Mucosa of rectum (tissue), 2 donors: ENCODE results near the gene ATAD1.
A peak's percentile ranks its signal among the peaks of the same experiment; 100 is the strongest.
"Not testable (repeated sequence)": the region's sequence is repeated elsewhere in the genome, so short reads cannot be mapped to it uniquely, and the experiment has no call there.

ENCODE experiments used
- H3K27ac ChIP-seq, 2 donors: one replicate each; pipeline ENCODE4 v1.7.0; 2013; ENCODE audit warnings: inconsistent platforms in 2 of 2, low read depth in 2 of 2, low read length in 2 of 2
- H3K27me3 ChIP-seq, 2 donors: one replicate each; pipeline ENCODE4 v1.7.0; 2013; ENCODE audit warnings: low read length in 2 of 2; ENCODE audit not compliant: control insufficient read depth in 2 of 2, insufficient read depth in 2 of 2
- H3K36me3 ChIP-seq, 2 donors: one replicate each; pipeline ENCODE4 v1.7.0; 2013; ENCODE audit warnings: low read length in 2 of 2; ENCODE audit not compliant: control insufficient read depth in 2 of 2, insufficient read depth in 2 of 2
- H3K4me1 ChIP-seq, 2 donors: one replicate each; pipeline ENCODE4 v1.7.0; 2013; ENCODE audit warnings: low read length in 2 of 2, mild to moderate bottlenecking in 1 of 2; ENCODE audit not compliant: control insufficient read depth in 2 of 2, insufficient read depth in 2 of 2
- H3K4me3 ChIP-seq, 2 donors: one replicate each; pipeline ENCODE4 v1.7.0; 2013; ENCODE audit warnings: low read length in 2 of 2
- H3K9ac ChIP-seq, 2 donors: one replicate each; pipeline ENCODE4 v1.7.0; 2013; ENCODE audit warnings: low read length in 2 of 2, low read depth in 1 of 2, mild to moderate bottlenecking in 1 of 2
- H3K9me3 ChIP-seq, 2 donors: one replicate each; pipeline ENCODE4 v1.7.0; 2013; ENCODE audit warnings: low read length in 2 of 2; ENCODE audit not compliant: control insufficient read depth in 2 of 2
- donor health status: healthy.
- donor health status: Normal muscosa, but diverticular disease.

ATAD1 gene

GRCh38 chr10:87861953-87862678 lies 44.1 kb upstream of the ATAD1 start:
- H3K27ac ChIP-seq: peak overlapping the region; percentile 95 to 97
- H3K9me3 ChIP-seq: no peaks in the 10 kb centered on the region
- no peaks in the 10 kb centered on the region for H3K36me3 ChIP-seq
- no peaks in the 10 kb centered on the region for H3K27me3 ChIP-seq
- peak overlapping the region; percentile 96 to 98 for H3K9ac ChIP-seq
- H3K4me1 ChIP-seq: peaks cover 14 to 20% of the 10 kb centered on the region in 2 donors
- peak overlapping the region; percentile 99 for H3K4me3 ChIP-seq

GRCh38 chr10:87861566-87861952 lies 43.5 kb upstream of the ATAD1 start:
- Histone ChIP-seq H3K4me3 (peak overlapping the region; percentile 99), H3K27ac (peak overlapping the region; percentile 95 to 97), H3K9ac (peak overlapping the region; percentile 96 to 98), H3K36me3 (no peaks in the 10 kb centered on the region), H3K27me3 (no peaks in the 10 kb centered on the region), H3K4me1 (peaks cover 14 to 20% of the 10 kb centered on the region in 2 donors), H3K9me3 (no peaks in the 10 kb centered on the region)

GRCh38 chr10:87860816-87861403 lies 42.9 kb upstream of the ATAD1 start:
- Histone ChIP-seq H3K27me3 (no peaks in the 10 kb centered on the region), H3K27ac (peak overlapping the region; percentile 95 to 97), H3K9me3 (no peaks in the 10 kb centered on the region), H3K9ac (peak overlapping the region; percentile 96 to 98), H3K36me3 (no peaks in the 10 kb centered on the region), H3K4me3 (peak overlapping the region in 1 of 2 donors; percentile 99), H3K4me1 (peaks cover 14 to 20% of the 10 kb centered on the region in 2 donors)

- H3K9me3 ChIP-seq: no peaks in the 10 kb centered on the region
- H3K27ac ChIP-seq: no peak overlapping the region
- H3K4me1 ChIP-seq: peaks cover 14 to 16% of the 10 kb centered on the region in 2 donors
- H3K36me3 ChIP-seq: no peaks in the 10 kb centered on the region
- no peak overlapping the region for H3K4me3 ChIP-seq
- no peaks in the 10 kb centered on the region for H3K27me3 ChIP-seq
- no peak overlapping the region for H3K9ac ChIP-seq
Observed at GRCh38 chr10:87860156-87860795, 42.2 kb upstream of the ATAD1 start.

GRCh38 chr10:87855665-87856064 lies 37.6 kb upstream of the ATAD1 start:
- not testable (repeated sequence) for H3K27me3 ChIP-seq, H3K36me3 ChIP-seq, H3K27ac ChIP-seq, H3K4me1 ChIP-seq, H3K4me3 ChIP-seq, H3K9ac ChIP-seq, H3K9me3 ChIP-seq

- H3K27me3 ChIP-seq, H3K27ac ChIP-seq: not testable (repeated sequence)
Observed at GRCh38 chr10:87855247-87855646, 37.2 kb upstream of the ATAD1 start.

GRCh38 chr10:87852089-87852488 lies 34.1 kb upstream of the ATAD1 start:
- no peak overlapping the region for H3K4me3 ChIP-seq
- no peaks in the 10 kb centered on the region for H3K9me3 ChIP-seq
- H3K36me3 ChIP-seq: no peaks in the 10 kb centered on the region
- no peaks in the 10 kb centered on the region for H3K4me1 ChIP-seq
- H3K27ac ChIP-seq: no peak overlapping the region
- H3K9ac ChIP-seq: no peak overlapping the region
- H3K27me3 ChIP-seq: no peaks in the 10 kb centered on the region

More at GRCh38 chr10:87855247-87855646, 37.2 kb upstream of the ATAD1 start:
- H3K9me3 ChIP-seq, H3K4me1 ChIP-seq, H3K36me3 ChIP-seq, H3K9ac ChIP-seq, H3K4me3 ChIP-seq: not testable (repeated sequence)

GRCh38 chr10:87850742-87851205 lies 32.7 kb upstream of the ATAD1 start:
- no peak overlapping the region for H3K4me3 ChIP-seq
- no peak overlapping the region for H3K27ac ChIP-seq
- H3K9ac ChIP-seq: no peak overlapping the region
- H3K36me3 ChIP-seq: no peaks in the 10 kb centered on the region
- no peaks in the 10 kb centered on the region for H3K27me3 ChIP-seq
- H3K4me1 ChIP-seq: no peaks in the 10 kb centered on the region
- H3K9me3 ChIP-seq: no peaks in the 10 kb centered on the region

GRCh38 chr10:87849001-87849400 lies 31.0 kb upstream of the ATAD1 start:
- Histone ChIP-seq H3K27me3 (no peaks in the 10 kb centered on the region), H3K9me3 (no peaks in the 10 kb centered on the region), H3K4me1 (no peaks in the 10 kb centered on the region), H3K27ac (no peak overlapping the region), H3K9ac (no peak overlapping the region), H3K4me3 (no peak overlapping the region), H3K36me3 (no peaks in the 10 kb centered on the region)

- no peak overlapping the region for H3K27ac ChIP-seq
- no peak overlapping the region for H3K4me3 ChIP-seq
- no peaks in the 10 kb centered on the region for H3K36me3 ChIP-seq
- H3K9me3 ChIP-seq: no peaks in the 10 kb centered on the region
- no peak overlapping the region for H3K9ac ChIP-seq
- peaks cover 0 to 2% of the 10 kb centered on the region in 2 donors for H3K4me1 ChIP-seq
- H3K27me3 ChIP-seq: no peaks in the 10 kb centered on the region
Observed at GRCh38 chr10:87847550-87847949, 29.5 kb upstream of the ATAD1 start.
